HG03342 (cell line): ENCODE data around the gene MRPS18B.
"Not testable (repeated sequence)": the region's sequence is repeated elsewhere in the genome, so short reads cannot be mapped to it uniquely, and the experiment has no call there.

Experiments used
- ATAC-seq: cut with Tn5 transposase; IDR thresholded peaks from one replicate; pipeline ENCODE4 v1.9.1; 2021; ENCODE audit warnings: mild to moderate bottlenecking, moderate library complexity; ENCODE audit not compliant: unreplicated experiment

Gene MRPS18B

GRCh38 chr6:30635834-30636233, 18.2 kb downstream of the MRPS18B start:
- ATAC-seq = no peak

- no peak for ATAC-seq
These were observed 22.8 kb downstream of the MRPS18B start for GRCh38 chr6:30640481-30640880.

GRCh38 chr6:30641048-30641447, 23.4 kb downstream of the MRPS18B start:
- no peak for ATAC-seq

- no peak for ATAC-seq
These were observed 26.0 kb downstream of the MRPS18B start for GRCh38 chr6:30643656-30644055.

GRCh38 chr6:30644769-30645168, 27.1 kb downstream of the MRPS18B start:
- no peak for ATAC-seq

GRCh38 chr6:30645989-30646388, 28.3 kb downstream of the MRPS18B start:
- no peak for ATAC-seq

- ATAC-seq = peak; percentile 42
These were observed 29.0 kb downstream of the MRPS18B start, which contains the start of gene C6orf136 for GRCh38 chr6:30646450-30647241. TSS of gene C6orf136 (plus strand) at chr6:30647133. CDS start at chr6:30647232, 99 bp downstream.

- ATAC-seq = peak; percentile 62
These were observed 29.8 kb downstream of the MRPS18B start for GRCh38 chr6:30647242-30648116.

- ATAC-seq = no peak
These were observed 33.5 kb downstream of the MRPS18B start for GRCh38 chr6:30651143-30651542.

- ATAC-seq = no peak
These were observed 37.4 kb downstream of the MRPS18B start for GRCh38 chr6:30654798-30655742.

- no peak for ATAC-seq
These were observed 38.1 kb downstream of the MRPS18B start for GRCh38 chr6:30655743-30656094.

GRCh38 chr6:30656513-30656912, 38.9 kb downstream of the MRPS18B start:
- no peak for ATAC-seq

GRCh38 chr6:30657454-30657853, 39.8 kb downstream of the MRPS18B start:
- ATAC-seq = no peak

GRCh38 chr6:30657922-30658321, 40.3 kb downstream of the MRPS18B start:
- not testable (repeated sequence) for ATAC-seq

GRCh38 chr6:30664994-30665767, 47.5 kb downstream of the MRPS18B start:
- ATAC-seq = no peak

GRCh38 chr6:30666300-30666699, 48.7 kb downstream of the MRPS18B start:
- ATAC-seq = not testable (repeated sequence)

- ATAC-seq = no peak
These were observed 53.3 kb downstream of the MRPS18B start for GRCh38 chr6:30670760-30671527.

- peak; percentile 60 for ATAC-seq
These were observed 55.0 kb downstream of the MRPS18B start, which contains the start of gene DHX16 for GRCh38 chr6:30672445-30673253. TSS of gene DHX16 (minus strand) at chr6:30673006. CDS start at chr6:30672841, 165 bp downstream.
